Measurements from ENCODE around the gene NPB.

The NPB gene

GRCh38 chr17:81942167-81942553, 40.1 kb downstream of the NPB start:
- no peak for FAIRE-seq

DNA sequence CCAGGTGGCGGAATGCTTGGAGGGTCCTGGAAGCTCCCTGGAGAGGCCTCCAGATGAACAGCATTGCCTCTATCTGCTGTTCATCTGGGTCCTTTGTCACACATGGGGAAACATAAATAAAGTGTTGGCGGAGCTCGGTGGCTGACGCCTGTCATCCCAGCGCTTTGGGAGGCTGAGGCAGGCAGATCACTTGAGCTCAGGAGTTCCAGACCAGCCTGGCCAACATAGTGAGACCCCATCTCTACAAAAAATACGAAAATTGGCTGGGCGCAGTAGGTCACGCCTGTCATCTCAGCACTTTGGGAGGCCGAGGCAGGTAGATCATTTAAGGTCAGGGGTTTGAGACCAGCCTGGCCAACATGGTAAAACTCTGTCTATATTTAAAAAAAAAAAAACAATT, 42.8 kb downstream of the NPB start:
- FAIRE-seq: no peak

GRCh38 chr17:81947189-81947588, 45.2 kb downstream of the NPB start, which contains the start of gene MYADML2:
MYADML2 (minus strand) TSS chr17:81947233; CDS start chr17:81941741, 5,492 bp downstream.
- no peak for FAIRE-seq

GRCh38 chr17:81948635-81949378, 46.8 kb downstream of the NPB start:
- FAIRE-seq: no peak

GRCh38 chr17:81950501-81950900, 48.5 kb downstream of the NPB start:
- no peak for FAIRE-seq

DNA sequence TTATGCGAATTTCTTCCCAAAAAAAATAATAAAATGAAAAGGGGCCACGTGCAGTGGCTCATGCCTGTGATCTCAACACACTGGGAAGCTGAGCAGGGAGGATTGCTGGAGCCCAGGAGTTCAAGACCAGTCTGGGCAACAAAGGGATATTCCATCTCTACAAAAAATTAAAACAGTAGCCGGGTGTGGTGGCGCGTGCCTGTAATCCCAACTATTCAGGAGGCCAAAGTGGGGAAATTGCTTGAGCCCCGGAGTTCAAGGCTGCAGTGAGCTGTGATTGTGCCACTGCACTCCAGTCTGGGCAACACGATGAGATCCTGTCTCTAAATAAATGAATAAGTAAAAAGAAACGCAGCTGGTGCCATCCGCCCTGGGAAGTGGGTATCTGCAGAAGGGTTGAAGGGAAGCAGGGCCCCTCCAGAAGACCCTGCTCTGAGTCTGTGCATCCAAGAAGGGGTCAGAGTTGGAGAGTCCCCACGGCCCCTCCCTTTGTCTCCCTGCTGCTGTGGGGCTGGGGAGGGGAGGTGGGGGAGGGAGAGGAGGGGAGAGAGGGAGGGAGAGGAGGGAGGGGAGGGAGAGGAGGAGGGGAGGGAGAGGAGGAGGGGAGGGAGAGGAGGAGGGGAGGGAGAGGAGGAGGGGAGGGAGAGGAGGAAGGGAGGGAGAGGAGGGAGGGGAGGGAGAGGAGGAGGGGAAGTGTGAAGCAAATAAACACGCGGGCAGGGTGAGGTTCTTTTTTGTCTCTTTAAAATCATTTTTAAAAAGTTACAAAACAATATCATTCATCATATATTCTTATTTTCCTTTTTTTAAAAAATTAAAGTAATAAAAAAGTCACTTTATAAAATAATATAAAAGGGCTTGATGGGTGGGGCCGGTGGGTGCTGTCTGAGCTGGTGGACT, 50.0 kb downstream of the NPB start:
- FAIRE-seq: no peak

Data from G401.6 (cell line).